Transverse colon (tissue), 3 donors: ENCODE results near the gene NHS.

Experiments
- CTCF ChIP-seq, 5 experiments: fragments of 200-600 bp in 3 of 5; fragments of 450-650 bp in 2 of 5; sonication (generic) in 3 of 5; IDR thresholded peaks; 1 replicate in 2 of 5; 2 replicates in 3 of 5; pipeline ENCODE4 v1.5.1; 2016 to 2017; ENCODE audit warnings: antibody characterized with exemption in 5 of 5, inconsistent platforms in 3 of 5, mild to moderate bottlenecking in 2 of 5, moderate library complexity in 1 of 5
- EP300 ChIP-seq: sonication (generic); formaldehyde crosslinking; IDR thresholded peaks from one replicate; pipeline ENCODE4 v1.6.1; 2017; ENCODE audit warnings: antibody characterized with exemption, low read depth
- POLR2A ChIP-seq: fragments of 450-650 bp; IDR thresholded peaks from one replicate; pipeline ENCODE4 v1.6.1; 2016; ENCODE audit warnings: antibody characterized with exemption, mild to moderate bottlenecking, moderate library complexity

- TF ChIP-seq CTCF (IDR thresholded peaks at IDR 0.05) (peak; percentile 54 to 61 (median 58)), POLR2A (no peak), EP300 (no peak)
Observed at GRCh38 chrX:17590892-17591740, 216.1 kb downstream of the NHS start.
